Esophagus muscularis mucosa (tissue), 4 donors: ENCODE data around the gene TNFRSF6B. TPM values are rescaled to one million over a fixed set of nuclear protein-coding genes. Genes with fewer than 3 reads are reported as not detected.

Experiments
- DNase-seq: peaks from one replicate; pipeline ENCODE4 v3.0.0-alpha.2; 2017; ENCODE audit errors: extremely low spot score
- H3K27ac ChIP-seq, 4 donors: fragments of 200-600 bp; sonication (generic); replicated peaks in 1 of 4; 1 replicate in 3 of 4; 2 replicates in 1 of 4; pipeline ENCODE4 v1.5.1; 2016 to 2019; ENCODE audit warnings: mild to moderate bottlenecking in 1 of 4
- H3K27me3 ChIP-seq, 4 donors: fragments of 200-600 bp; sonication (generic); one replicate each; pipeline versions ENCODE4 v1.5.1 to v1.6.0; 2016 to 2019
- H3K36me3 ChIP-seq, 4 donors: fragments of 200-600 bp; sonication (generic); one replicate each; pipeline ENCODE4 v1.5.1; 2016 to 2019
- H3K4me1 ChIP-seq, 4 donors: fragments of 200-600 bp; sonication (generic); one replicate each; pipeline ENCODE4 v1.5.1; 2016 to 2019
- H3K4me3 ChIP-seq, 4 donors: fragments of 200-600 bp; sonication (generic); 1 replicate in 2 of 4; 2 replicates in 2 of 4; pipeline ENCODE4 v1.5.1; 2016 to 2019; ENCODE audit warnings: mild to moderate bottlenecking in 4 of 4, moderate library complexity in 1 of 4
- H3K9me3 ChIP-seq, 4 donors: fragments of 200-600 bp; sonication (generic); 1 replicate in 3 of 4; 2 replicates in 1 of 4; pipeline ENCODE4 v1.5.1; 2016 to 2019
- CTCF ChIP-seq, 3 experiments: fragments of 200-600 bp in 2 of 3; fragments of 450-650 bp in 1 of 3; sonication (generic) in 2 of 3; IDR thresholded peaks; one replicate each; pipeline ENCODE4 v1.5.1; 2017 to 2019; ENCODE audit warnings: antibody characterized with exemption in 3 of 3, mild to moderate bottlenecking in 2 of 3, moderate library complexity in 1 of 3
- EP300 ChIP-seq: sonication (generic); formaldehyde crosslinking; IDR thresholded peaks from one replicate; pipeline ENCODE4 v1.6.1; 2017; ENCODE audit warnings: antibody characterized with exemption
- POLR2A ChIP-seq: fragments of 450-650 bp; IDR thresholded peaks from one replicate; pipeline ENCODE4 v1.6.1; 2017; ENCODE audit warnings: antibody characterized with exemption, moderate library complexity, mild to moderate bottlenecking, low read depth
- POLR2AphosphoS5 ChIP-seq, 2 donors: sonication (generic); formaldehyde crosslinking; IDR thresholded peaks; one replicate each; pipeline ENCODE4 v1.6.1; 2017; ENCODE audit warnings: antibody characterized with exemption in 2 of 2
- WGBS: methylation state at CpG from one replicate; pipeline ENCODE4 v1.1.5; 2018; 5-methylcytosine and 5-hydroxymethylcytosine counted together
- intact Hi-C: fragments of 100-400 bp; cut with DNase I; formaldehyde crosslinking; loops from one replicate; pipeline ENCODE4 v1.15.1; 2023
- total RNA-seq, 4 donors: library from RNA; depleted of rRNA; stranded (reverse); fragments of >200 nt; gene quantifications; one replicate each; pipeline versions ENCODE4 v1.1.0 to v1.2.1, GENCODE V29; 2016

The TNFRSF6B gene
- total RNA-seq, 4 donors from 2014 or later, result 5.0 to 67.8 (median 26.5) TPM

GRCh38 chr20:63740627-63741353 is 44.3 kb downstream of the TNFRSF6B start:
- 9% methylated on average over 10 of the region's 29 CpGs for WGBS
- Histone ChIP-seq H3K27me3 (no peaks in the 10 kb centered on the region), H3K27ac (peak overlapping the region; percentile 89 to 99 (median 96)), H3K36me3 (peaks cover 12 to 48% (median 39%) of the 10 kb centered on the region in 4 donors), H3K4me1 (peaks cover 39 to 64% (median 53%) of the 10 kb centered on the region in 4 donors), H3K9me3 (no peaks in the 10 kb centered on the region), H3K4me3 (peak overlapping the region; percentile 74 to 87 (median 78))
- TF ChIP-seq EP300, result no peak
- TF ChIP-seq POLR2A, result no peak
- TF ChIP-seq POLR2AphosphoS5 (IDR thresholded peaks at IDR 0.05), result peak; percentile 79 to 84
- peak; percentile 10 to 41 (median 31) for TF ChIP-seq CTCF (IDR thresholded peaks at IDR 0.05)
- peak; percentile 97 for DNase-seq
- intact Hi-C loops, result no loop called here

- Histone ChIP-seq H3K27ac (peak overlapping the region; percentile 89 to 99 (median 96)), H3K9me3 (no peaks in the 10 kb centered on the region), H3K4me1 (peaks cover 39 to 60% (median 53%) of the 10 kb centered on the region in 4 donors), H3K27me3 (no peaks in the 10 kb centered on the region), H3K4me3 (peak overlapping the region; percentile 74 to 87 (median 78)), H3K36me3 (peaks cover 12 to 48% (median 40%) of the 10 kb centered on the region in 4 donors)
- WGBS, result 25% methylated on average over 5 of the region's 6 CpGs
- DNase-seq, result no peak
- TF ChIP-seq EP300, result no peak
- no peak for TF ChIP-seq POLR2AphosphoS5 (IDR thresholded peaks at IDR 0.05)
- no peak for TF ChIP-seq CTCF (IDR thresholded peaks at IDR 0.05)
- no peak for TF ChIP-seq POLR2A
- intact Hi-C loops, result no loop called here
These were observed 44.9 kb downstream of the TNFRSF6B start for GRCh38 chr20:63741354-63741675.

- no peaks in the 10 kb centered on the region for H3K9me3 ChIP-seq
- H3K27ac ChIP-seq, result peak overlapping the region; percentile 89 to 99 (median 96)
- H3K36me3 ChIP-seq, result peaks cover 12 to 50% (median 42%) of the 10 kb centered on the region in 4 donors
- DNase-seq, result no peak
- TF ChIP-seq EP300 (no peak), POLR2AphosphoS5 (IDR thresholded peaks at IDR 0.05) (no peak), CTCF (IDR thresholded peaks at IDR 0.05) (no peak), POLR2A (no peak)
- 79% methylated on average over 24 of the region's 30 CpGs for WGBS
- peak overlapping the region in 3 of 4 donors; percentile 74 to 79 (median 77) for H3K4me3 ChIP-seq
- intact Hi-C loops, result no loop called here
- no peaks in the 10 kb centered on the region for H3K27me3 ChIP-seq
- peaks cover 39 to 56% (median 51%) of the 10 kb centered on the region in 4 donors for H3K4me1 ChIP-seq
These were observed 45.4 kb downstream of the TNFRSF6B start for GRCh38 chr20:63741676-63742380.

DNA sequence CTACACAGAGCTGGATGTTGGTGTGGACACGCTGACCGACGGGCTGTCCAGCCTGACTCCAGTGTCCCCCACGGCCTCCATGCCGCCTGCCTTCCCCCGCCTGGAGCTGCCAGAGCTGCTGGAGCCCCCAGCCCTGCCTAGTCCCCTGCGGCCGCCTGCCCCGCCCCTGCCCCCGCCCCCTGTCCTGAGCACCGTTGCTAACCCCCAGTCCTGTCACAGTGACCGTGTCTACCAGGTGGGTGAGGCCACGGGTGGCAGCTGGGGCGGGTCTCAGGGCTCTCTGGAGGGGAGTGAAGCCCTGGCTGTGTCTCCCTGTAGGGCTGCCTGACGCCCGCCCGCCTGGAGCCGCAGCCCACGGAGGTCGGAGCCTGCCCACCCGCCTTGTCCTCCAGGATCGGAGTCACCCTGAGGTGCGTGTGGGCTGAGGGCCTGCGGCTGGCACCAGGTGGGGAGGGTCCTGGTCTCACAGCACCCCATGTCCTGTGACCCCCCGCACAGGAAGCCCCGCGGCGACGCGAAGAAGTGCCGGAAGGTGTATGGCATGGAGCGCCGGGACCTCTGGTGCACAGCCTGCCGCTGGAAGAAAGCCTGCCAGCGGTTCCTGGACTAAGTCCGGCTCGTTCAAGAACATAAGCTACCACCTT is 46.1 kb downstream of the TNFRSF6B start:
- H3K9me3 ChIP-seq, result no peaks in the 10 kb centered on the region
- DNase-seq, result no peak
- H3K27me3 ChIP-seq, result no peaks in the 10 kb centered on the region
- H3K27ac ChIP-seq, result peak overlapping the region; percentile 89 to 99 (median 96)
- peaks cover 12 to 52% (median 43%) of the 10 kb centered on the region in 4 donors for H3K36me3 ChIP-seq
- H3K4me1 ChIP-seq, result peaks cover 35 to 49% (median 46%) of the 10 kb centered on the region in 4 donors
- intact Hi-C loops, result no loop called here
- 84% methylated on average over 20 of the region's 37 CpGs for WGBS
- no peak overlapping the region for H3K4me3 ChIP-seq
- TF ChIP-seq POLR2AphosphoS5 (IDR thresholded peaks at IDR 0.05), result no peak
- TF ChIP-seq POLR2A, result no peak
- TF ChIP-seq EP300, result no peak
- no peak for TF ChIP-seq CTCF (IDR thresholded peaks at IDR 0.05)
